SK-N-SH (cell line): Measurements from ENCODE around the gene PTPN9. TPM values are rescaled to one million over a fixed set of nuclear protein-coding genes. Genes with fewer than 3 reads are reported as not detected.
"Not testable (repeated sequence)": the region's sequence is repeated elsewhere in the genome, so short reads cannot be mapped to it uniquely, and the experiment has no call there.

Source experiments
- CTCF ChIA-PET: fragments of 300-600, 350-600 bp; formaldehyde crosslinking; extraction: SDS; loops from one replicate; lab custom pipeline; 2021; lab: Yijun Ruan, JAX
- POLR2A ChIA-PET: fragments of 350-600 bp; sonication (Branson Sonifier 250); formaldehyde crosslinking; extraction: SDS; loops from one replicate; lab custom pipeline; 2020; ENCODE audit warnings: antibody characterized with exemption, inconsistent platforms; lab: Yijun Ruan, JAX
- DNase-seq: peaks from one replicate; pipeline ENCODE4 v3.0.0; 2012
- H2AFZ ChIP-seq: fragments of 200-600 bp; sonication (generic); 2 replicates; pipeline ENCODE4 v1.8.1; 2016; ENCODE audit warnings: antibody characterized with exemption, mild to moderate bottlenecking, low read depth
- H3F3A ChIP-seq: fragments of 200-600 bp; sonication (generic); replicated peaks from 2 replicates; pipeline ENCODE3; 2016; ENCODE audit warnings: antibody characterized with exemption, mild to moderate bottlenecking; ENCODE audit not compliant: insufficient read depth
- H3K27ac ChIP-seq, 2 experiments: fragments of 200-500 bp in 1 of 2; fragments of 200-600 bp in 1 of 2; sonication (Bioruptor generic) in 1 of 2; sonication (generic), shearing (Covaris generic) in 1 of 2; 2 replicates each; pipeline versions ENCODE4 v1.5.1 to v1.6.1; 2014 to 2016; ENCODE audit warnings: low read depth in 2 of 2, inconsistent platforms in 1 of 2, low read length in 1 of 2, mild to moderate bottlenecking in 1 of 2, mixed read lengths in 1 of 2
- H3K27me3 ChIP-seq: fragments of 200-600 bp; sonication (generic), shearing (Covaris generic); 2 replicates; pipeline ENCODE4 v1.6.1; 2016; ENCODE audit warnings: mixed run types; ENCODE audit not compliant: insufficient read depth
- H3K36me3 ChIP-seq, 2 experiments: fragments of 200-500 bp in 1 of 2; fragments of 200-600 bp in 1 of 2; sonication (Bioruptor generic) in 1 of 2; sonication (generic) in 1 of 2; replicated peaks in 1 of 2; 2 replicates each; pipeline versions ENCODE3 to v1.5.1; 2014 to 2016; ENCODE audit warnings: low read length in 1 of 2, mild to moderate bottlenecking in 1 of 2; ENCODE audit not compliant: insufficient read depth in 2 of 2, control insufficient read depth in 1 of 2
- H3K4me1 ChIP-seq, 2 experiments: fragments of 200-500 bp in 1 of 2; fragments of 200-600 bp in 1 of 2; sonication (Bioruptor generic) in 1 of 2; sonication (generic), shearing (Covaris generic) in 1 of 2; 2 replicates each; pipeline versions ENCODE4 v1.5.1 to v1.6.1; 2014 to 2016; ENCODE audit warnings: low read depth in 1 of 2, low read length in 1 of 2, mixed run types in 1 of 2; ENCODE audit not compliant: insufficient read depth in 2 of 2, control insufficient read depth in 1 of 2
- H3K4me2 ChIP-seq: fragments of 200-600 bp; sonication (generic), shearing (Covaris generic); 2 replicates; pipeline ENCODE4 v1.6.1; 2017; ENCODE audit warnings: mixed run types
- H3K4me3 ChIP-seq, 2 experiments: fragments of 200-500 bp in 1 of 2; fragments of 200-600 bp in 1 of 2; sonication (Bioruptor generic) in 1 of 2; sonication (generic), shearing (Covaris generic) in 1 of 2; 2 replicates each; pipeline versions ENCODE4 v1.5.1 to v1.8.1; 2014 to 2016; ENCODE audit warnings: low read depth in 2 of 2, inconsistent platforms in 1 of 2, low read length in 1 of 2, mild to moderate bottlenecking in 1 of 2, mixed read lengths in 1 of 2, moderate library complexity in 1 of 2
- H3K79me2 ChIP-seq: fragments of 200-600 bp; sonication (generic); 2 replicates; pipeline ENCODE4 v1.8.1; 2017; ENCODE audit warnings: mild to moderate bottlenecking; ENCODE audit not compliant: insufficient read depth
- H3K9ac ChIP-seq: fragments of 200-600 bp; sonication (generic); 2 replicates; pipeline ENCODE4 v1.6.1; 2017; ENCODE audit warnings: mixed run types
- H3K9me2 ChIP-seq: fragments of 200-600 bp; sonication (generic); 2 replicates; pipeline ENCODE4 v1.6.1; 2017; ENCODE audit warnings: mixed run types
- H3K9me3 ChIP-seq: fragments of 200-600 bp; sonication (generic); 2 replicates; pipeline ENCODE4 v1.6.1; 2017; ENCODE audit warnings: mixed run types, mild to moderate bottlenecking, moderate library complexity
- H4K20me1 ChIP-seq: fragments of 200-600 bp; sonication (generic); 2 replicates; pipeline ENCODE4 v1.6.1; 2017; ENCODE audit warnings: mild to moderate bottlenecking, mixed run types; ENCODE audit not compliant: insufficient read depth
- CTCF ChIP-seq: fragments of 200-600 bp; sonication (generic); IDR thresholded peaks from 2 replicates; pipeline ENCODE4 v1.6.1; 2017; ENCODE audit warnings: antibody characterized with exemption, mild to moderate bottlenecking, moderate library complexity
- EP300 ChIP-seq, 2 experiments: IDR thresholded peaks; 2 replicates each; pipeline versions ENCODE4 v1.4.0 to v1.6.1; 2012; ENCODE audit warnings: borderline replicate concordance in 1 of 2, low read depth in 1 of 2, low read length in 1 of 2
- NRF1 ChIP-seq: IDR thresholded peaks from 2 replicates; pipeline ENCODE4 v1.6.1; 2012; ENCODE audit warnings: low read depth, mild to moderate bottlenecking, low read length
- RXRA ChIP-seq: IDR thresholded peaks from 2 replicates; pipeline ENCODE4 v1.4.0; 2012; ENCODE audit warnings: low read depth, mild to moderate bottlenecking, borderline replicate concordance
- YY1 ChIP-seq: IDR thresholded peaks from 2 replicates; pipeline ENCODE4 v1.4.0; 2012; ENCODE audit warnings: low read depth, mild to moderate bottlenecking
- WGBS: methylation state at CpG from one replicate; pipeline ENCODE4 v1.1.6; 2017; ENCODE audit warnings: low lambda C conversion rate; 5-methylcytosine and 5-hydroxymethylcytosine counted together
- polyA plus RNA-seq, 3 experiments: library from polyadenylated mRNA; depleted of rRNA; stranded (reverse); fragments of >200 nt; gene quantifications; 2 replicates each; pipeline ENCODE4 v1.2.3, GENCODE V29; 2012
- TF ChIP-seq, protein P1 (sequence below): fragments of 150-350 bp; IDR thresholded peaks from 2 replicates; pipeline ENCODE4 v1.6.1; 2016; ENCODE audit warnings: mild to moderate bottlenecking, low read depth, low read length
- TF ChIP-seq, protein P2 (sequence below): IDR thresholded peaks from 2 replicates; pipeline ENCODE4 v1.4.0; 2012; ENCODE audit warnings: low read depth, borderline replicate concordance
- TF ChIP-seq, protein P3 (sequence below): IDR thresholded peaks from 2 replicates; pipeline ENCODE4 v1.4.0; 2012; ENCODE audit warnings: low read depth, borderline replicate concordance

Gene PTPN9
- polyA plus RNA-seq, 1 of the 3 experiments (the other 2 are of a cell fraction): 25.9 TPM

- TF ChIP-seq, protein P1, sequence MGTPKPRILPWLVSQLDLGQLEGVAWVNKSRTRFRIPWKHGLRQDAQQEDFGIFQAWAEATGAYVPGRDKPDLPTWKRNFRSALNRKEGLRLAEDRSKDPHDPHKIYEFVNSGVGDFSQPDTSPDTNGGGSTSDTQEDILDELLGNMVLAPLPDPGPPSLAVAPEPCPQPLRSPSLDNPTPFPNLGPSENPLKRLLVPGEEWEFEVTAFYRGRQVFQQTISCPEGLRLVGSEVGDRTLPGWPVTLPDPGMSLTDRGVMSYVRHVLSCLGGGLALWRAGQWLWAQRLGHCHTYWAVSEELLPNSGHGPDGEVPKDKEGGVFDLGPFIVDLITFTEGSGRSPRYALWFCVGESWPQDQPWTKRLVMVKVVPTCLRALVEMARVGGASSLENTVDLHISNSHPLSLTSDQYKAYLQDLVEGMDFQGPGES: no peak
- TF ChIP-seq, protein P2, sequence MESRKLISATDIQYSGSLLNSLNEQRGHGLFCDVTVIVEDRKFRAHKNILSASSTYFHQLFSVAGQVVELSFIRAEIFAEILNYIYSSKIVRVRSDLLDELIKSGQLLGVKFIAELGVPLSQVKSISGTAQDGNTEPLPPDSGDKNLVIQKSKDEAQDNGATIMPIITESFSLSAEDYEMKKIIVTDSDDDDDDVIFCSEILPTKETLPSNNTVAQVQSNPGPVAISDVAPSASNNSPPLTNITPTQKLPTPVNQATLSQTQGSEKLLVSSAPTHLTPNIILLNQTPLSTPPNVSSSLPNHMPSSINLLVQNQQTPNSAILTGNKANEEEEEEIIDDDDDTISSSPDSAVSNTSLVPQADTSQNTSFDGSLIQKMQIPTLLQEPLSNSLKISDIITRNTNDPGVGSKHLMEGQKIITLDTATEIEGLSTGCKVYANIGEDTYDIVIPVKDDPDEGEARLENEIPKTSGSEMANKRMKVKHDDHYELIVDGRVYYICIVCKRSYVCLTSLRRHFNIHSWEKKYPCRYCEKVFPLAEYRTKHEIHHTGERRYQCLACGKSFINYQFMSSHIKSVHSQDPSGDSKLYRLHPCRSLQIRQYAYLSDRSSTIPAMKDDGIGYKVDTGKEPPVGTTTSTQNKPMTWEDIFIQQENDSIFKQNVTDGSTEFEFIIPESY: no peak
- TF ChIP-seq NRF1 (no peak), RXRA (no peak), YY1 (no peak), CTCF (no peak), EP300 (IDR thresholded peaks at IDR 0.05; ENCODE audit: borderline replicate concordance in 1 of 2, low read depth in 1 of 2, low read length in 1 of 2) (no peak)
- TF ChIP-seq, protein P3, sequence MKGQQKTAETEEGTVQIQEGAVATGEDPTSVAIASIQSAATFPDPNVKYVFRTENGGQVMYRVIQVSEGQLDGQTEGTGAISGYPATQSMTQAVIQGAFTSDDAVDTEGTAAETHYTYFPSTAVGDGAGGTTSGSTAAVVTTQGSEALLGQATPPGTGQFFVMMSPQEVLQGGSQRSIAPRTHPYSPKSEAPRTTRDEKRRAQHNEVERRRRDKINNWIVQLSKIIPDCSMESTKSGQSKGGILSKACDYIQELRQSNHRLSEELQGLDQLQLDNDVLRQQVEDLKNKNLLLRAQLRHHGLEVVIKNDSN: no peak
- Histone ChIP-seq H3K4me2 (no peak overlapping the region), H3K4me1 (no peaks in the 10 kb centered on the region), H3K9me3 (no peaks in the 10 kb centered on the region), H2AFZ (no peak overlapping the region), H3K79me2 (no peaks in the 10 kb centered on the region), H4K20me1 (no peaks in the 10 kb centered on the region), H3K4me3 (no peak overlapping the region), H3K27me3 (no peaks in the 10 kb centered on the region), H3K27ac (no peak overlapping the region), H3K9ac (no peak overlapping the region), H3K9me2 (no peaks in the 10 kb centered on the region), H3F3A (no peaks in the 10 kb centered on the region), H3K36me3 (peaks cover 0 to 4% of the 10 kb centered on the region in 2 experiments)
- WGBS: 96% methylated on average over 5 of the region's 5 CpGs
- CTCF ChIA-PET: interaction anchor here (0.9 kb wide), 1 partner anchor 10 kb away, joined by 3 read pairs; the partner anchor contains the start of gene PTPN9
- POLR2A ChIA-PET: no interaction called here
- DNase-seq: no peak
Measured at GRCh38 chr15:75589071-75589470, 10.0 kb upstream of the PTPN9 start.

- H3K4me1 ChIP-seq, CTCF ChIA-PET, H3K79me2 ChIP-seq: not testable (repeated sequence)
Measured at GRCh38 chr15:75586422-75586821, 7.3 kb upstream of the PTPN9 start.

More at GRCh38 chr15:75586422-75586821, 7.3 kb upstream of the PTPN9 start:
- H3K27me3 ChIP-seq, DNase-seq, H3K36me3 ChIP-seq, H3K9me3 ChIP-seq, H3F3A ChIP-seq, H3K9ac ChIP-seq, H3K9me2 ChIP-seq, H4K20me1 ChIP-seq, H3K4me2 ChIP-seq, H3K4me3 ChIP-seq, H2AFZ ChIP-seq, H3K27ac ChIP-seq: not testable (repeated sequence)
- WGBS: 98% methylated on average over 5 of the region's 5 CpGs
- POLR2A ChIA-PET: interaction anchor here (0.6 kb wide), 1 partner anchor 97 kb away, joined by 3 read pairs; no protein-coding TSS in a partner anchor
